ENCODE data around the gene DIRAS1.

DIRAS1 gene

GRCh38 chr19:2755811-2756210 is 34.6 kb upstream of the DIRAS1 start:
- DNase-seq (ENCODE audit: low read depth in 2 of 2), result no peak

DNA sequence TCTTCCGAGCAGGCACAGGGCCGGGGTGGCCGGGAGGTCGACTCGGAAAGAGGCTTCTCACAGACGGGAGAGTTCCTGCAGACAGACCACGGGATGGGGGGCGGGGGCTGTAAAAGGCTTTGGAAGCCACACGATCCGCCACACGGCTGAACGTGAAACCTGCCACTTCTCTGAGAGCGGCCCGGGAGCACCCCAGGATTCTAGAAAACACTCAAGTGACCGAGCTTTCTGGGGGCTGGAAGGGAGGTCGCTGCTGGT is 34.2 kb upstream of the DIRAS1 start:
- DNase-seq (ENCODE audit: low read depth in 2 of 2), result no peak

GRCh38 chr19:2754659-2755447 is 33.7 kb upstream of the DIRAS1 start:
- DNase-seq (ENCODE audit: low read depth in 2 of 2), result no peak

DNA sequence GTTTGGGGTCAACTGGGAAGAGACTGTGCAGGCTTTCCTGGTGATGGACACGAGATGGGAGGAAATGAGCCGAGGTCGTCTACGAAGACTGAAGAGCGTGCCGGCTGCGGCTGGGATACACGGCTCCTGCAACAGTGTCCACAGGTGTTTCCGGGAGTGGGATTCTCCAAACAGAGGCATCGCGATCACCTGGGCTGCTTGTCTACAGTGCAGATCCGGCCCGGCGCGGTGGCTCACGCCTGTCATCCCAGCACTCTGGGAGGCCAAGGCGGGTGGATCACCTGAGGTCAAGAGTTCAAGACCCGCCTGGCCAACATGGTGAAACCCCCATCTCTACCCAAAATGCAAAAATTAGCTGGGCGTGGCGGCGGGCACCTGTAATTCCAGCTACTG is 30.3 kb upstream of the DIRAS1 start:
- no peak for DNase-seq (ENCODE audit: low read depth in 2 of 2)

- no peak for DNase-seq (ENCODE audit: low read depth in 2 of 2)
Measured at GRCh38 chr19:2750808-2751437, 29.8 kb upstream of the DIRAS1 start.

DNA sequence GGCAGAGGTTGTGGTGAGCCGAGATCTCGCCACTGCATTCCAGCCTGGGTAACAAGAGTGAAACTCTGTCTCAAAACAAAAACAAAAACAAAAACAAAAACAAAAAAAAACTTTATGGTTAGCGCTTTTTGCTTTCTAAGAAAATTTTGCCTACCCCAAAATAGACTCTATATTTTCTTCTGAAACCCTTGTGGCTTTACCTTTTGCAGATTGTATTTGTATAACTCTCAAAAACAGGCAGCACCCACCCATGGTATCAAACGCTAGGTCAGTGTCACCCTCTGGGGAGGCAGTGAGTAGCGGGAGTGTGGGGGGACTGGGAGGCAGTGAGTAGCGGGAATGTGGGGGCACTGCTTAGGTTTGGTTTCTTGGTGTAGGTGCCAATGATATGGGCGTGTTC is 26.2 kb upstream of the DIRAS1 start:
- DNase-seq (ENCODE audit: low read depth in 2 of 2), result no peak

GRCh38 chr19:2744113-2744512 is 22.9 kb upstream of the DIRAS1 start:
- no peak for DNase-seq (ENCODE audit: low read depth in 2 of 2)

DNA sequence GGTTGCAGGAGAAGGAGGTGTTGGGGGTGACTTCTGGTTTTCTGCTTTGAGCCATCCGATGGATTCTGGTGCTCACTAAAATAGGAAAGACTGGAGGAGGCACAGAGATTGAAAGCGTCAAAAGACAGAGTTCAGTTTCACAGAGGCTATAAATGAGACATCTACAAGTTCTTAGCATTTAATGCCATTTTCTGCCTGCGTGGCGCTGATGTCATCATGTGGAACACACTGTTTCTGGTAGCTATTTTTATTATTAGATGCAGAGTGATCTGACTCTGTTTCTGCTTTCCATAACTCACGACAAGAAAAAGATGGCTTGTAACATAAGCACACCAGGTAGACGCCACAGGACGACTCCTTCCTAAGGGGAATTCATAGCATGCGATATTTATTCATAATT is 21.9 kb upstream of the DIRAS1 start:
- DNase-seq (ENCODE audit: low read depth in 2 of 2), result no peak

DNA sequence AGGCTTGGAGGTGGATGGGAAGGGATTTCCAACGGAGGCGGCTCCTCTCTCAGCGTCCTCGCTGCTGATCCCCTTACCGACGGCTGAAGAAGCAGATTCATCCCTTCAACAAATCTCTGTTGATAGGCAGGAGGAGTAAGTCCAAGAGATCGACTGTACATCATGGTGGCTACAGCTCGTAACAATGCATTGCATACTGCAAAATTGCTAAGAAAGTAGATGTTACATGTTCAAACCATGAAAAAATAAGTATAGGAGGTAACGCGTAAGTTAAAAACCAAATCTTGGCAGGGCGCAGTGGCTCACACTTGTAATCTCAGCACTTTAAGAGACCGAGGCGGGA is 19.1 kb upstream of the DIRAS1 start:
- DNase-seq (ENCODE audit: low read depth in 2 of 2), result no peak

DNA sequence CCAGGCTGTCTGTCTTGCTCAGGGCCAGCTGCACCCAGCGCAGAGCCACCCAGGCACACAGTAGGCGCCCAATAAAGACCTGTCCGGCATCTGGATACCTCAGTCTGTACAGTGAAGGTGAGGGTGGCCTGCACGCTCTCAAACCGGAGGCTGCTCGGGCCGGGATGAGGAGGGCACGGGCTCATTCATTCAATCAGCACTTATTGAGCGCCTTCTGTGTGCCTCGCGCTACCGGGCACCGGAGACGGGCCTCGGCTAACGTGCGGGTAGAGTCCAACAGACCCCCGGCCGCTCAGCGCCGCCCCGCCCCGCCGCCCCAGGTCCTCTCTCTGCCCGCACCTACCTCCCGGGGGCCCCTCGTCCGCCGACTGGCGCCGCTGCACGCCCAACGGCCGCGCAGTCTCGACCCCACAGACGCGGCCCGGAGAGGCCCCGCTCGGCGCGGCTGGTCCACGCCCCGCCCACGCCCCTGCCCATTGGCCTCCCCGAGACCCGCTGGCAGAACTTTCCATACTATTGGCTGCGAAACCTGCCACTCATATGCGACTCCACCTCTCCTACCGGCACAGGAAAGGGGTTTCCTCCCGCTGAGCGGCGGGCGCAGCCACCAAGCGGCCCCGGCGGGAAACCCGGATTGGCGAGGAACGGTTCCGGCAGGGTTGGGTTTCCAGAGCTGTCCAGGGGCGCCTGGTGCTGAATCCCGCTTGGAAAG is 18.6 kb upstream of the DIRAS1 start, which contains the start of gene SLC39A3:
Gene SLC39A3, minus strand, starts transcription at position 416 of the 712 bp plus-strand sequence. CDS start 2,760 bp downstream, outside the sequence.
- peak; percentile 98 to 99 for DNase-seq (ENCODE audit: low read depth in 2 of 2)

DNA sequence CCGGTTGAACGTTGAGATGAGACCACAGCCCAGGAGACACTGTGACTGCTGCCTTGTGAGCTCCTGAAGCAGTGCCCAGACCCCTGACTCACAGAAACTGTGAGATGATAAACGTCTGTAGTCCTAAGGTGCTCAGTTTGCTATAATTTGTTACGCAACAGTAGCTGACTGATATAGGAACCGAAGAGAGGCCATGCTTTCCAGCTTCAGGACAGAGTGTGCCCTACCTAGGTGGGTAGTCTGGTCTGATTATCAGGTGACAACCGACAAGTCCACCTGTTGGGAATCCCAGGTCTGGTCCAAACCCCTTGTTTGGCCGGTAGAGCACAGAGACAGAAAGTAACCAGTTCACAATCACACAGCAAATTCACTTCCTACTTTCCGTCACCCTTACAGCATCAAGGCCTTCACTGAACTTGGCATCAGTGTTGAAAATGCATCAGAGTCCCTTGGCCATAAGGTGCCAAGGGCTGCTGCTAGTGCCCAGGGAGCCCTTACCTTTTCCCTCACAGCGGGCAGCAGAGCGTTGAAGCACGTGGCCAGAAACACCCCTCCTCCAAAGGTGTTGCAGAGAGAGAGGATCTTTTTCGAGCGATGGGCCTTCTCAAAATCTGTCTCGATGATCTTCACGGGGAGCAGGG is 15.5 kb upstream of the DIRAS1 start:
- DNase-seq (ENCODE audit: low read depth in 2 of 2), result no peak

DNA sequence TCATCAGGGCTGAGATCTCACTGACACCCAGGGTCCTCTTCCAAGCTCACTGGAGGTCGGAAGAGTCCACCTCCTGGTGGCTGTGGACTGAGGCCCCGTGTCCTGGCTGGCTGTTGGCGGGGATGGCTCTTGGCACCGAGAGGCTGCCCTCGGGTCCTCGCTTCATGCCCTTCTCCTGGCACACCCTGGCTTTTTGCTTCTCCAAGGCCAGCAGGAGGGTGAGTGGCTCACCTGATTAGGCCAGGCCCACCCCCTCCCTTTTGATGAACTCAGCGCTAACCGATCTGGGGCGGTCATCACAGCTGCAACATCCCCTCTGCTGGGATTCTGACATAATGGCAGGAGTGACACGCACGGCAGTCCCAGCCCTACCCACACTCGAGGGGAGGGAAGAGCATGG is 14.2 kb upstream of the DIRAS1 start:
- DNase-seq (ENCODE audit: low read depth in 2 of 2), result no peak

DNA sequence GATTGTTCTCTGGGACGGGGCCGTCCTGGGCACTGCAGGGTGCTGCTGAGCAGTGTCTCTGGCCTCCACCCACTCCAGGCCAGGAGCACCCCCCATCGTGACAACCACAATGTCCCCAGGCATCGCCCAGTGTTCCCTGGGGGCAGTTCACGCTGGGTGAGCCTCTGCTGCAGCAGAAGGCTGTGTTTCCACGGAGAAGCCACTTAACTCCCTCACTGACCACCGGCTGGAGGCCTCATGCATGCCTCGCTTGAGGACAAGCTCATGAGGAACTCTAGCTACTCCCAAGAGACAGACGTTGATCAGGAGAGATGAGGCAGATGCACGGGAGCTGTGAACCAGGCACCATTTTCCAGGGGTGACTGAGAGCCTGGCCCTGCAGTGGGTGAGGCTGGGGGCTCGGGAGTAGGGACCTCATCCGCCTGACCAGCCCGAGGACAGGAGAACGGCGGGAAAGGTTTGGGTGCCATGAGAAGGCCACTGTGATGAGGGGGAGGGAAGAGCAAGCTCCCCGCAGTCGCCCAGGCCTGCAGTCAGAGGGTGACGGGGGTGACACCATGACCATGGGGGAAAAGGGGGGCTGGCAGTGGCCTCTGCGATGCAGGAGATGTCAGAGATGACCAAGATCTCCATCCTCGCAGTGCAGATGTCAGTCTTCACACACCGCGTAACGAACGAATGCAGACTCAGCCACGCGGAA is 13.6 kb upstream of the DIRAS1 start:
- DNase-seq (ENCODE audit: low read depth in 2 of 2), result no peak

GRCh38 chr19:2733930-2734588 is 12.9 kb upstream of the DIRAS1 start:
- DNase-seq (ENCODE audit: low read depth in 2 of 2), result no peak

- no peak for DNase-seq (ENCODE audit: low read depth in 2 of 2)
Measured at GRCh38 chr19:2732883-2733282, 11.7 kb upstream of the DIRAS1 start.

GRCh38 chr19:2732157-2732725 is 11.1 kb upstream of the DIRAS1 start:
- no peak for DNase-seq (ENCODE audit: low read depth in 2 of 2)

DNA sequence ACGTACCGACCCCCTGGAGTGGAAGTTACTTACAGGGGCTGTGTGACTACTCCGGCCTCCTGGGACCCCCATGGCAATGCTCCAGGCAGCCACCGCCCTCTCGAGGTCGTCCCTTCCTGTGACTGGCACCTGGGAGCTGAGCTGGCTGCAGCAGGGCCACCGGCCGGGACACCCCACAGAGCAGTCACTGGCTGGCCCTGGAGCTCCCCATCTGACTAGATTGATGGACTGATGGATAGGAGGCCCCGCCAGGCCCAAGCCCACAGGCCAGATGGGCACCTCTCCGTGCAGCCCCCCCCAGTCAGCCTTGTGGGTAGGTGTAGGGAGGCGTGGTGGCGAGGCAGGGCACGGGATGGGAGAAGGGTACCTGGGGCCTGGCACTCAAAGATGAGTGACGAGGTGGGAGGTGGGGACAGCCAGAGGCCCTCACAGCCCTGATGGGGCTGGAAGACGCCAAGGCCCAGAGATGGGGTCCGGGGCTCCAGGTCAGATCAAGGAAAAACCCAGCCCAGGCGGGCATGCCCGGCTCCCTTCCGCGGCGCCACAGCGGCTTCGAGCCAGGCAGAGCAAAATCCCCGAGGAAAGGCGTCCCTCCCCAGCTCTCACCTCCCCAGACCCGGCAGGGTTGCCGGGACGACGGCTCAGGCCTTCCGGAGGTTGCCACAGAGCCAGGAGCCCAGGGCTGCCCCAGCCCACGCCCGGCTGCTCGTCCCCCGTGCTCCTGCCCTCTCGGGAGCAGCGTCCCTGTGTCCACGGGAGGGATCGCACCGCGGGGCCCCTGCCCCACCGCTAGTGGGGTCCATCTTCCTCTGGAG is 10.2 kb upstream of the DIRAS1 start:
- DNase-seq (ENCODE audit: low read depth in 2 of 2), result no peak

GRCh38 chr19:2729943-2730818 is 9.0 kb upstream of the DIRAS1 start:
- no peak for DNase-seq (ENCODE audit: low read depth in 2 of 2)

GRCh38 chr19:2728783-2729387 is 7.7 kb upstream of the DIRAS1 start:
- no peak for DNase-seq (ENCODE audit: low read depth in 2 of 2)
